ENCODE measurements around the gene ATP9A. TPM values are rescaled to one million over a fixed set of nuclear protein-coding genes. Genes with fewer than 3 reads are reported as not detected.
A peak's percentile ranks its signal among the peaks of the same experiment; 100 is the strongest.

ATP9A gene
- polyA plus RNA-seq, 3 donors, result 0.04 TPM; not detected in 2

- no peaks in the 10 kb centered on the region for H3K36me3 ChIP-seq (replicated peaks in 1 of 2; ENCODE audit: control insufficient read depth in 1 of 2, insufficient read depth in 2 of 2, low read length in 2 of 2)
- no peak for TF ChIP-seq CTCF (IDR thresholded peaks at IDR 0.05)
Measured at GRCh38 chr20:51804754-51805153, 36.6 kb upstream of the ATP9A start.

GRCh38 chr20:51803148-51803854 lies 35.1 kb upstream of the ATP9A start:
- Mint-ChIP-seq H3K36me3 (peaks cover 0 to 2% of the 10 kb centered on the region in 2 donors), H3K27me3 (ENCODE audit: low read depth in 3 of 3) (peaks cover 35 to 47% (median 41%) of the 10 kb centered on the region in 3 donors), H3K27ac (no peak overlapping the region), H3K9me3 (peaks cover 0 to 14% (median 3%) of the 10 kb centered on the region in 7 donors), H3K4me1 (peaks cover 24% of the 10 kb centered on the region), H3K4me3 (peak overlapping the region in 1 of 2 donors; percentile 78)
- Histone ChIP-seq H3K27me3 (ENCODE audit: control insufficient read depth in 2 of 2, insufficient read depth in 2 of 2, low read length in 2 of 2) (peaks cover 32 to 61% of the 10 kb centered on the region in 2 donors), H2AFZ (ENCODE audit: insufficient read depth, low read depth, low read length, poor library complexity, severe bottlenecking) (no peak overlapping the region), H3K4me3 (replicated peaks in 1 of 3; ENCODE audit: low read depth in 2 of 3, low read length in 3 of 3) (no peak overlapping the region), H3K9me3 (replicated peaks in 1 of 2; ENCODE audit: control insufficient read depth in 1 of 2, insufficient read depth in 1 of 2, low read length in 2 of 2) (peaks cover 0 to 9% of the 10 kb centered on the region in 2 donors), H3K4me1 (ENCODE audit: control insufficient read depth in 1 of 2, insufficient read depth in 2 of 2, low read length in 2 of 2) (peaks cover 25 to 28% of the 10 kb centered on the region in 2 donors), H3K27ac (ENCODE audit: low read depth in 1 of 2, low read length in 2 of 2) (no peak overlapping the region), H4K20me1 (ENCODE audit: insufficient read depth, low read length) (no peaks in the 10 kb centered on the region), H3K9ac (ENCODE audit: insufficient read depth, low read length, poor library complexity, severe bottlenecking) (no peak overlapping the region), H3K4me2 (replicated peaks; ENCODE audit: extremely low read depth, low read length, poor library complexity, severe bottlenecking) (no peak overlapping the region), H3K36me3 (replicated peaks in 1 of 2; ENCODE audit: control insufficient read depth in 1 of 2, insufficient read depth in 2 of 2, low read length in 2 of 2) (no peaks in the 10 kb centered on the region), H3K79me2 (ENCODE audit: insufficient read depth, low read length) (no peaks in the 10 kb centered on the region)
- no peak for DNase-seq
- intact Hi-C loops (cut with micrococcal nuclease), result no loop called here
- whole genome bisulfite sequencing (ENCODE audit: insufficient coverage), result 100% methylated on average over 2 of the region's 4 CpGs
- TF ChIP-seq CTCF (IDR thresholded peaks at IDR 0.05), result no peak

More at GRCh38 chr20:51804754-51805153, 36.6 kb upstream of the ATP9A start:
- peaks cover 0 to 9% of the 10 kb centered on the region in 2 donors for H3K9me3 ChIP-seq (replicated peaks in 1 of 2; ENCODE audit: control insufficient read depth in 1 of 2, insufficient read depth in 1 of 2, low read length in 2 of 2)
- H2AFZ ChIP-seq (ENCODE audit: insufficient read depth, low read depth, low read length, poor library complexity, severe bottlenecking), result no peak overlapping the region
- H3K36me3 Mint-ChIP-seq, result peaks cover 0 to 2% of the 10 kb centered on the region in 2 donors
- DNase-seq, result no peak
- no peak overlapping the region for H3K9ac ChIP-seq (ENCODE audit: insufficient read depth, low read length, poor library complexity, severe bottlenecking)
- no peak overlapping the region for H3K4me3 ChIP-seq (replicated peaks in 1 of 3; ENCODE audit: low read depth in 2 of 3, low read length in 3 of 3)
- H3K27me3 Mint-ChIP-seq (ENCODE audit: low read depth in 3 of 3), result peaks cover 36 to 44% (median 37%) of the 10 kb centered on the region in 3 donors
- H3K9me3 Mint-ChIP-seq, result peaks cover 0 to 13% (median 3%) of the 10 kb centered on the region in 7 donors
- intact Hi-C loops (cut with micrococcal nuclease), result no loop called here
- peaks cover 32 to 48% of the 10 kb centered on the region in 2 donors for H3K27me3 ChIP-seq (ENCODE audit: control insufficient read depth in 2 of 2, insufficient read depth in 2 of 2, low read length in 2 of 2)
- no peak overlapping the region for H3K4me3 Mint-ChIP-seq
- peaks cover 15% of the 10 kb centered on the region for H3K4me1 Mint-ChIP-seq
- H3K27ac ChIP-seq (ENCODE audit: low read depth in 1 of 2, low read length in 2 of 2), result no peak overlapping the region
- peaks cover 20 to 21% of the 10 kb centered on the region in 2 donors for H3K4me1 ChIP-seq (ENCODE audit: control insufficient read depth in 1 of 2, insufficient read depth in 2 of 2, low read length in 2 of 2)
- H3K27ac Mint-ChIP-seq, result no peak overlapping the region
- H3K79me2 ChIP-seq (ENCODE audit: insufficient read depth, low read length), result no peaks in the 10 kb centered on the region
- WGBS (ENCODE audit: insufficient coverage), result 92% methylated on average over 7 of the region's 7 CpGs
- H3K4me2 ChIP-seq (replicated peaks; ENCODE audit: extremely low read depth, low read length, poor library complexity, severe bottlenecking), result no peak overlapping the region
- H4K20me1 ChIP-seq (ENCODE audit: insufficient read depth, low read length), result no peaks in the 10 kb centered on the region
